ENCODE data around the gene FGF16.

GRCh38 chrX:77398330-77398954 lies 48.7 kb upstream of the FGF16 start:
- TF ChIP-seq CTCF (IDR thresholded peaks at IDR 0.05) (no peak), ZFX (IDR thresholded peaks at IDR 0.05; ENCODE audit: borderline replicate concordance) (no peak)
